ENCODE measurements around the gene NOP10.

Gene NOP10

DNA sequence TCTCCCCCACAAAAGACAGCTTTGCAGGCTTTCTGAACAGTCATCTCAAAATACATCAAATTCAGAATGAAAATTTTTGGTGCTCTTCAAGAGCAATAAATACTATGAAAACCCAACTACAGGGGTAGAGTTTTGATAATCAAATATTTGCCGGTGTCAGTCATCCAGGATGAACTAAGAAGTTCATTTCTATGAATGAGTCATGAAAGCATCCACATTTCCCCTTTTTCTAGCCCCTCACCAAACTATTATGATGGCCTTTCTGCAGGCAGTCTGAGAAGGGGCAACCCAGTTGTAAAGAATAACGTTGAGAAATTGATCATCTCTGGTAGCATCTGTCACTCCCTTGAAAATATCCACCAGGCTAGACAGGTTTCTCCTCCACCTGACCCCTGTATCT, 27.2 kb upstream of the NOP10 start:
- TF ChIP-seq, protein P1, sequence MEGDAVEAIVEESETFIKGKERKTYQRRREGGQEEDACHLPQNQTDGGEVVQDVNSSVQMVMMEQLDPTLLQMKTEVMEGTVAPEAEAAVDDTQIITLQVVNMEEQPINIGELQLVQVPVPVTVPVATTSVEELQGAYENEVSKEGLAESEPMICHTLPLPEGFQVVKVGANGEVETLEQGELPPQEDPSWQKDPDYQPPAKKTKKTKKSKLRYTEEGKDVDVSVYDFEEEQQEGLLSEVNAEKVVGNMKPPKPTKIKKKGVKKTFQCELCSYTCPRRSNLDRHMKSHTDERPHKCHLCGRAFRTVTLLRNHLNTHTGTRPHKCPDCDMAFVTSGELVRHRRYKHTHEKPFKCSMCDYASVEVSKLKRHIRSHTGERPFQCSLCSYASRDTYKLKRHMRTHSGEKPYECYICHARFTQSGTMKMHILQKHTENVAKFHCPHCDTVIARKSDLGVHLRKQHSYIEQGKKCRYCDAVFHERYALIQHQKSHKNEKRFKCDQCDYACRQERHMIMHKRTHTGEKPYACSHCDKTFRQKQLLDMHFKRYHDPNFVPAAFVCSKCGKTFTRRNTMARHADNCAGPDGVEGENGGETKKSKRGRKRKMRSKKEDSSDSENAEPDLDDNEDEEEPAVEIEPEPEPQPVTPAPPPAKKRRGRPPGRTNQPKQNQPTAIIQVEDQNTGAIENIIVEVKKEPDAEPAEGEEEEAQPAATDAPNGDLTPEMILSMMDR (conservative IDR thresholded peaks at IDR 0.05), result no peak
- TF ChIP-seq ZFX (IDR thresholded peaks at IDR 0.05), result no peak
- no peak overlapping the region for H3K27ac ChIP-seq

DNA sequence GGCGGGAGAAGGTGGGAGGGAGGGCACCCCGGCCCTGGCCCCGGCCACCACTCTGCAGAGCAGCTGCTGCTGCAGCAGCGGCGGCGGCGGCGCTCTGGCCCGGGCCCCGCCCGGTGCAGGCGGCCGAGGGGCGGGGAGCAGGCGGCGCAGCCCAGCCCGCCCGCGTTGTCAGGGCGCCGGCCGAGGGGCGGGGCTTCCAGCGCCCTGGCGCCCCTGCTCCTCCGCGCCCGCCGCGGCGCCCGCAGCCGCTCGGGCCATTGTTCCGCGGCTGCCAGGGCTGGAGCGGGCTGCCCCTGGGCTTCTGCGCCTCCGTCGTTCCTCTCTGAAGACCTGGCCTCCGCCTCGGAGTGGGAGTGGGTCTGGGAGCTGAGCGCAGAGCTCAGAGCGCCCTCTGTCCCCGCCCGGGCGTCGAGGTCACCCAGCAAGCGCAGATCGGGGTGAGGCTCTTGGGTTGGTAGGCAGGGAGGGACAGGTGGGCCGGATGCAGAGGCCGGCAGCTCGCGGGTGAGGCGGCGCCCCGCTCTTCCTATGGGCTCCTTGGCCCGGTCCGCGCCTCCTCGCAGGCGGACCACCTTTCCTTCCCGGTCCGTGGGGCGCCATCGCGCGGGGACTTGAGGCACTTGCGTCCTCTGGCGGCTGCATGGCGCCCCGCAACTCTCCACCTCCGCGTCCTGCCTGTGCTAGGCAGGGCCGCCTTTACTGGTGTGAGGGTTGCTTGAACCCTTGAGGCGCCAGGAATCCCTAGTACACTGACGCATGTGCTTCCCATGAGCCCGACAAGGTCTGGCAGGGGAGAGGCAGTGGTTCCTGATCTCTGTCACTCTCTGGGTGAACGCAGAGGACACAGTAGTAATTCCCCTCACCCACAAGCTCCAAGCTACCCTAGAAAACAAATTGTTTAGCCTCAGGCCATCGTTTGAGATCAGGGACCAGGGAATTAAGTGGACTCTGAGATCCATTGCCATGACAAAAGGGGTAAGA, 24.5 kb upstream of the NOP10 start, which contains the start of gene LPCAT4:
Gene LPCAT4 (minus strand): TSS at position 96 of the 981 bp plus-strand sequence. CDS start 96 bp downstream, outside the sequence.
- peak within 1 kb of the TSS; percentile 90 for H3K27ac ChIP-seq
- TF ChIP-seq ZFX (IDR thresholded peaks at IDR 0.05), result peak; percentile 30; the same call in 1 of the 2 replicates
- TF ChIP-seq, protein P1 (conservative IDR thresholded peaks at IDR 0.05), result peak; percentile 99

DNA sequence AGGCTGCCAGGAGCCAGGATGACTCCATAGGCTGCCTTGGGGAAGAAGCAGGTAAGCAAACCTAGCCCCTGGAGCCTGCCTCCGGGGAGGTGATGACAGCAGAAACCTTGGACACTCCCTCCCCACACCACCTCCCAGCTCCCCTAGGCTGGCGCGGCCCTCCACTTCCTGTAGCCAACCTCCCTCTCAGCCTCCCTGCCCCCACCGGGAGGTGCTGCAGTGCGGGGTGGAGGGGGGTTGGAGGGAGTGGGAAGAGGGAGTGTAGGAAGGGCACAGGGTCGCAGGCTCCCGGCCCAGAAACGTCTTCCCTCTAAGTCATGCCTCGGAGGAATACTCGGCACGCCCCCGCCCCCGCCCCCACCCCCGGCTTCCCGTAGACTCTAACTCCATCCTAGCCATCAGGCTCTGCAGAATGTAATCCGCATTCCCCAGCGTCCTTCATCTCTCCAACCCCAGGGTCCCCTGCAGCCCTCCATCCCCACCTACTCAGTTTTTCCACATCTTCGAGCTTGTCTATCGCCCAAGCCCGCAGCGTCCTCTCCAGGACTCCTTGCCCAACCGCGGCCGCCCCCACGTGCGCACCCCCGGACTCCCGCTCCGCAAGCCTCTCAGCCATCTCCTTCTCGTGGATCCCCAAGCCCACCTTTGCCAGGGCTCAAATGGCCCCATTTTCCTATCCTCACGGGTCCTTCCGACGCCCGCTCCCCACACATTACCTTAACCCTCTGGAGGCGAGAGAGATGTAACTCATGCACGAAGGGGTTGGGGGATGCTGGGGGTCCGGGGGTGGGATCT, 23.5 kb upstream of the NOP10 start:
- TF ChIP-seq, protein P1 (conservative IDR thresholded peaks at IDR 0.05), result no peak
- TF ChIP-seq ZFX (IDR thresholded peaks at IDR 0.05), result no peak
- H3K27ac ChIP-seq, result peak overlapping the region; percentile 90

DNA sequence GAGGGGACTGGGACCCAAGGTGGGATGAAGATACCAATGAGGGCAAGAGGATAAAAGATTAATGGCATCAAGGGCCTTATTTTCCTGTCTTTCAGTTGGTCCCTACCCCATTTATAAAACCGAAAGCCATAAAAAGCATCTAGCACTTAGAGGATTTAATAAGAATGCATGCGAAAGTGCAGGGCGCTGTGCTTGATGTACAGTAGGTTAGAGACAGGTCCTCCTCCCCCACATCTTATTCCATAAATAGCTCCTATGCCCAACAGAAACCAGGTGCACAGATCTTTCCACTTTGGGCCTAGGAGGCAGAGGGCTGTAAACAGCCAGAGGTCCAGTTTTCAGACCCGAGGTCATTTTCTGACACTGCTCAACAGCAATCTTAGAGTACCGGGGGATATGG, 22.9 kb upstream of the NOP10 start:
- TF ChIP-seq, protein P1 (conservative IDR thresholded peaks at IDR 0.05), result no peak
- TF ChIP-seq ZFX (IDR thresholded peaks at IDR 0.05), result no peak
- peak overlapping the region; percentile 90 for H3K27ac ChIP-seq

DNA sequence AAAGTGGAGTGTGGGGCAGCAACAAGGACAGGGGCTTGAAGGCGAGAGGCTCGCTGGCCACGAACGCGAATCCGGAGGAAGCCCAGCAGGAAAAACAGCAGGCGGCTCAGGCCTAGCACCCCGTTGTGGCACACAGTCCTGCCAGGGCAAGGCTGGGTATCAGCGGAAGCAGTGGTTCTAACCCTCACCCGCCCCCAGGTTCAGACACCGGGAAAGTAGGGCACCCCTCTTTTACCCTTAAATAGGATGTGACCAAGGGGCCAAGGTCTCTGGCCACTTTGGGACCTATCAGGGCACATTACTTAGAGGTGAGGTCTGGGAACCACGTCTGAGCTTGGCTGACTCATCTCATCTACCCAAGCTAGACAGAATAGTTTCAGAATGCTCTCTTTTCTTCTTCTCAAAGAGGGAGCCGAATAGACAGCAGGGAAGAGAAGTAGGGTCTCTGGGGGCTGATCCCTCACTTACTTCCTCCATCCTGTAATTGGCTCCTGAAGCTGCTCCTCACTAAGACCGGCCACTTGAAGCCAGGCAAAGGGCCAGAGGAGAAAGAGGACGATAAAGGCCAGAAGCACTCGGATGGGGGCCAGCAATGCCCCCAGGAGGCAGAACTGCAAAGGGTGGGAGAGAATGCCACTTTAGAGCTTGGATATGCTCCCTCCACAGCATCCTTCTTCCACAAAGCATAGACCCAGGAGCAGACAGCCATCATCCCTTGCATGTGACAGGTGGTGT, 22.3 kb upstream of the NOP10 start:
- H3K27ac ChIP-seq, result no peak overlapping the region
- TF ChIP-seq, protein P1 (conservative IDR thresholded peaks at IDR 0.05), result no peak
- no peak for TF ChIP-seq ZFX (IDR thresholded peaks at IDR 0.05)

DNA sequence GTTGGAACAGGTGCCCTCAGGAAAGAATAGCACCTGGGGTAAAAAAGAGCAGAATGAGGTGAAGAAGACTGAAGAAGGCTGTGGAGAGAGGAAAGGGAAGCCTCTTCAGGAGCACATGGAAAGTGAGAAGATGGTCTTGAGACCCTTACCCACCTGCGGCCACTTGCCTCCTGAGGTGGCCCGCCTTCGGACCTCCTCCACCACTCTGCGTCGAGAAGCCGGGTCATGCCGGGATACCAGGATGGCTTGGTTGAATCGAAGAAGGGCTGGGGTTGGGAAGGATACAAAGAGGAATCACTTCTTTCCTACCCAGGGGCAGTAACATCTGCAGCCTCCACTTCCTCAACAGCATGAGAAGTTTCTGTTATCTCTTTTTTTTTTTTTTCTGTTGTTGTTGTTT, 21.1 kb upstream of the NOP10 start:
- no peak overlapping the region for H3K27ac ChIP-seq
- no peak for TF ChIP-seq ZFX (IDR thresholded peaks at IDR 0.05)
- TF ChIP-seq, protein P1 (conservative IDR thresholded peaks at IDR 0.05), result no peak

All from C4-2B (cell line).